NK-92 (cell line): ENCODE results near the gene ARHGEF10L.

Experiments used
- DNase-seq: peaks from one replicate; lab custom pipeline; 2025; ENCODE audit not compliant: unreplicated experiment; lab: John Stamatoyannopoulos, UW

The ARHGEF10L gene

DNA sequence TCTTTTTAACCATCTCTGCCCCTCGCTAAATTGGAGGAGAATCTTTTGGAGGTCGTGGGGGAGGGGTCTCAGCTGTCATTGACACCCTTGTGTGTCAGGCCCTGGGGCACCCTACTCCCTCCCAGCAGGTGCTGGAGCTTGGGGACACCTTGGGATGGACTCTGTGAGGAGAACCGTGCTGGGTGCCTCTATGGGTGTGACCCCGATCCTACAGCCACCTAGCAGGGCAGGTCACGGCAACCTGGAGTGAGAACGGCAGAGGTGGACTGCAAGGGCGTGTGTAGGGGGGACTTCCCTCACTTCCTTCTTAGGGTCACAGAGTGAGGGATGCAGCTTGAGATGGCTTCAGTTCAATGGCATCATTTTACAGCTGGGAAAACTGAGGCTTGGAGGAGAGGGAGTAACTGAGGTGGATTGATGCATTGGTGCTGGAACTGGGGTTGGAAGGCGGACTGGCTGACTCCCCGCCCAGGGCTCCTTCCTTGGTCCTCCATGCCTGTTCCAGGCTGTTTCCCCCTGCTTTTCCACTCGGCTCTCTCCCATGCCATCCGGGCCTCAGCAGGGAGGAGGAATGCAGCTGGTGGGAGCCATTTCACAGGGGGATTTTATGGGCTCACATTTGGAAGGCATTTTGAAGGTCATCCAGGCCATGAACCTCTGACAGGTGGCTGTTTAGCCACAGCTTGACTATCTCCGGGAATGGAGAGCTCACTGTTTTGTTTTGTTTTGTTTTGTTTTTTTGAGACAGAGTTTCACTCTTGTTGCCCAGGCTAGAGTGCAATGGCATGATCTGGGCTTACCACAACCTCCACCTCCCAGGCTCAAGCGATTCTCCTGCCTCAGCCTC, 18.8 kb upstream of the ARHGEF10L start:
- DNase-seq = no peak

DNA sequence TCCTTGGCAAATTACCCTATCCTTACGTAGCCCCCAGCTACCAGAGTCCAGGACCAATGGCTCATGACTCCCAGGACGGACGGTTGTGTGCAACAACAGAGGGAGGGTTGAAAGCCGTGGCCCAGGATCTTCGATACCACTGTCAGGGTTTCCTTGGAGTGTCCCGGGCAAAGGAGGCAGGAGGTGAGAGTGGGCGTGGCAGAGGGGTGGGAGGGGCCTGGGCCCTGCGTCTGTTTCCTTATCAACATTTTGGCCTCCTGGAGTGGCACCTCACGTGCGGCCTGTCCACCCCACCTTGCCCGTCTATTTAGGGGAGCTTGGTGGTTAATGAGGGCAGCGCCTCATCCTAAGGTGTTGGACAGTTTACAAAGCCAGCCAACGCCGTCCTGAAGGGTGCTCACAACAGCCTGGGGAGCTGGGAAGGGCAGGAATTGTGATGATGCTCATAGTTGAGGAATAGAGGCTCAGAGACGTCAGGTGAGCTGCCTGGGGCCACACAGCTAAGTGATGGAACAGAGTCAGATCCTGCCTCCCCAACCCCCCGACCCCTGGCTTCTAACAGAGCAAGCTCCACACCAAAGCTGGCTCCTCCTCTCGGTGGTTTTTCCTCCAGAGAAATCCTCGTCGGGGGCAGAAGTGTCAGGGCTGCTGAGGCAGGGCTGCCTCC, 17.4 kb upstream of the ARHGEF10L start:
- no peak for DNase-seq

DNA sequence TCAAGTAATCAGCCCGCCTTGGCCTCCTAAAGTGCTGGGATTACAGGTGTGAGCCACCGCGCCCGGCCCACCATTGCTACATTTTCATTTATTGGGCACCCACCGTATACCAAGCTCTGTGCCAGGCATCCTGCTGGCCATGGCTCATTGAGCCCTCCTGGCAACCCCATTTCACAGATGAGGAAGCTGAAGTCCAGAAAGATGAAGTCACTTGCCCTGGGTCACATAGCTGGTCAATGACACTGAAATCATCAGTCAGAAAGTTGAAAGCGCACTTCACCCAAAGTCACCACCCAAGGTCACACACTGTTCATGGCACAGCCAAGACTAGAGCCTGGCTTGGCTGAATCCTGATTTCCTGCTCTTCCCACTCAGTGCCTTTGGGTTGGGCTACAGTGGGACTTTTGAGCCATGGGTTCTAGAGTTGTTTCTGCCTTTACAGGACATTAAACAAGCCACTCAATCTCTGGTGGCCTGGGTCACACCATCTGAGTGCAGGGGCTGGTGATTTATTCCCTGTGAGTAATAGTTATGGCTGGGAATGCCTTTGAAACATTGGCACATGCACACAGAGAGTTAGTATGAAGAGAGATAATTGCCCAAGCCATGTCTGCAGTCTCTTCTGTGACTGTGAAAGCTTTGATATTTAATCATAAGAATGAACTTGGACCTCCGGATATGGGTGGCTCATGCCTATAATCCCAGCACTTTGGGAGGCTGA, 16.0 kb upstream of the ARHGEF10L start:
- DNase-seq = no peak

DNA sequence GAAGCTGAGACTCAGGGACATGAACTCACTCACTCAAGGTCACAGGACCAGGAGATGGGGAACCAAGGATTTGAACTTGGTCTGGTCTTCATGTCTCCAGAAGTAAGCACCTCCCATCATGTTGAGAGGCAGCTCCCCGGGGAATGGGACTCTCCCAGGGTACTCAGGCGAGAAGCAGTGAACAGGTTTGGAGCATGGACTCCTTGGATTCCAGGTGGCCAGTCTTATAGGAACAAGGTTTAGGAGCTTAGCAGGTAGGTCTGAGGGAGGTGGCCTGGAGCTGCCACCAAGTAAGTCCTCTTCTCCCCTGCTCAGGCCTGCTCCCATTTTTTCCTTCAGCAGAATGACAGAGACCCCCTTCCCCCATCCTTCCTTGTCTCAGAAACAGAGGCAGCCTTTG, 14.9 kb upstream of the ARHGEF10L start:
- DNase-seq = no peak

DNA sequence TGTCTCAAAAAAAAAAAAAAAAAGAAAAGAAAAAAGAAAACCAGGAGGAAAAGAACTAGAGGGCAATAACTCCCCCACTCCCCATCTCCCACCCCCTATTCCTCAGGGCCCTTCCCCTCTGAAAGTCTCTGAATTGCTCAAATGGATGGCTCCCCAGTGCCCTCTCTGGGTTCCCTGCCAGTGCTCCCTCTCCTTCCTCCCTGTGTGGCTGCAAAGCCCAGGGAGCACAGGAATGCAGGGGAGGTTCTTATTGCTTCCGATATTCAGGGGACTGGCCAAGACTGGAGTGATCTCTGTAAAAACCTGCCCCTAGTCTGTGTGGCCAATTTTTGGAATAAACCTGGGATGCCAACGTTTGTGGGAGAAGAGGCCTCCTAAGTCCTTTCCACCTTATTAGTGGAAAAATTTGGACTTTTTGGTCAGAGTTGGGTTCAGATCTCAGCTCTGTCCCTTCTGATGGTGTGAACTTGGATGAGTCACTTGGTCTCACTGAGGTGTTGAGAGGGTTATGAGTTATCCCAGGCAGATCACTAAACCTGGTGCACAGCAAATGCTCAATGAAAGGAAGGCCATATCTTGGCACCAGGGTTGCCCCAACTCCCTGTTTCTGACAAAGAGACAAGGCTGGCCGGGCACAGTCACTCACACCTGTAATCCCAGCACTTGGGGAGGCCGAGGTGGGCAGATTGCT, 13.4 kb upstream of the ARHGEF10L start:
- DNase-seq = no peak

DNA sequence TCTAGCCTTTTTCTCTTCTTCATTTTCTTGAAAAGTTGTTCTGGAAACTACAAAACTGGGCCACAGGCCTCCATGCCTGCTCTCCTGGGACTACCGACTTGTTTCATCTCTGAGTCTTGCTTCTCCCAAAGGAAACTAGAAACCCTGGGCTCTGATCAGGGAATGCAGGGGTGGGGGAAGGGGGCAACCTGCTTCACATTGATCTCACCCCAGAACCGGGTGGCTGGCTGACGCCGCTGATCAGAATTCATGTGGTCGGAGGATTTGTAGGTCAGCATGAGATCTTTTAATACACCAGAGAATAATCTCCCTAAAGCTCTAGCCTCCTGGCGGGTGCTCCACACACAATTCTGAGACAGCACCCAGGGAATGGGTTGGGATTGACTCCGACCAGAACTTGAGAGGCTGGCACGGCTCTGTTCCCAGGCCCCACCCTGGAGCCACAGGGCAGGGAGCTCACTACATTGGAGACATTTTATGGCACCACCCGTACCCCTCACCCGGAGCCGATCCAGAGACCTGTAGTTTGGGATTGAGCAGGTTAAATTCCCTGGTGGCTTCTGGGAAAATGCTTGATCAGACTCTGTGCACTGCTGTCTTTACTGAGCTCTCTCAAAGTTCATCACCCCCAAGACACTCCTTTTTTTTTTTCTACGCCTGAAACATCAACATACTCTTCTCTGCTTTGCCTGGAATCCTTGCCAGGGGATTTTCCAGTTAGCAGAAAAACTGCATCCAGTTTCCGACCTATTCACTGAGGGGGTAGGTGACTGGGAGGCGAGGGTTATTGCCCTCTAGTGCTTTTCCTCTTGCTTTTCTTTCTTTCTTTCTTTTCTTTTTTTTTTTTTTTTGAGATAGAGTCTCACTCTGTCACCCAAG, 12.2 kb upstream of the ARHGEF10L start:
- DNase-seq = no peak

DNA sequence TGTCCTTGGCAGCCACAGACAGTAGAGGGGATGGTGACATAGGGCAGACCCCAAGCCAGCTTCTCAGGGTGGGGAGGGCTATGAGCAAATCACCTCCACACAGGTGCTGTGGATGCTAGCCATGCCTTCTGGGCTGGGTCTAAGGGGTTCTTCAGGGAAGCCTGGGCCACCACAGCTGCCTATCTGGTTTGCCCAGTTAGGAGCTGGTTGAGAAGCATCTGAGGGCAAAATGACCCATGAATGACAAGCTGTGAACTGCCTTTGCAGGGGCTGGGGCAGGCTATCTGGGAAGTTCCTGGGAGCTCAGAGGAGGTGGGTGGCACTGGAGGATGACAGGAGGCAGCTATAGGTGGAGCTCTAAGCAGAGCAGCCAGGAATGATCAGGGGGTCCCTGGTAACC, 10.1 kb upstream of the ARHGEF10L start:
- no peak for DNase-seq

DNA sequence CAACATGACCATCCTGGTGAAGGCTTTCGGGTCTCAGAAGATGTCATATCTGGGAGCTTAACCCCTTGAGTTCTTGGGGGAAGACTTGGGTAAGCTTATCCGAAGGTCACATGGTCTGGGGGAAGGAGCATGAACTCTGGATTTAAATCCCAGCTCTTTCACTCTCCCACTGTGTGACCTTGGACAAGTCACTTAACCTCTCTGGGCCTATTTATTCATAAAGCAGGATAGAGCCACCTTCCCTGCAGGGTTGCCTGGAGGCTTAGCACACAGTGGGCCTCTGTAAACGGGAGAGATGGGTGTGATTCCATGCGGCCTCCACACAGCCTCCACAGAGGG, 8.2 kb upstream of the ARHGEF10L start:
- DNase-seq = no peak

DNA sequence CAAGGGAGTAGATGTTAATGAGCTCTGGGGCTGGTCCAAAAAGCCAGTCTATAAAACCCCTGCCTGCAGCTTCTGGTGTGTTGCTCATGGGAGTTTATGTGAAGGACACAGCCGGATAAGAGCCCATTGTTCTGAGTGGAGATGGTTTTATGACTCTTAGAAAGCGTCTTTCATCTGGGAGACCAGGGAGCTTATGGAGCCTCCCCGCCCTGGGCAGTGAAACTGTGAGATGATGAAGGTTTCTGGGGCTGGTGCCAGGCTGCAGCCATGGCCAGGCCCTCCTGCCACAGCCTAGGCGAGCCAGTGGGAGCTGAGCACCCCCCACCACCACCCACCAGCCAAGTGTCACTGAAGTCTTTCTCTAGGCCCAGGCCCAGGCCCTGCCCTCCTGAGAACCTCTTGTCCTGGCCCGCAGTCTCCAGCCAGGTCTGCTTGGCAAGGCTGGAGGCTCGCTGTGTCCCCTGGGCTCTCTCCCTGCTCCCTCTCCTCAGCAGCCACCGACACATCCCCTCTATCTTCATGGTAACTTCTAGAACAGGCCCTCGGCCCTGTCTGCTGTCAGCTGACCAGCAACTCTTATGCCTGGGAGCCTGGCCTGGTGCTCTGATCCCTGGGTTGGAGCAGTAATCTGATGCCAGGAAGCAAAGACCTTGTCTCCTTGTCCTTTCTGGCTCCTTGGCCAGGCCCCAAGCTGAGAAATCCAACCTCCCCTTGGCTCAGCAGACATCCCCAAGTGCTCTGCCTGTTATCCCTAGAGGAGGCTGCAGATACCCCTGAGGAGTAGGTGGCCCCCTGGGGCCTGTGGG, 7.6 kb upstream of the ARHGEF10L start:
- no peak for DNase-seq

DNA sequence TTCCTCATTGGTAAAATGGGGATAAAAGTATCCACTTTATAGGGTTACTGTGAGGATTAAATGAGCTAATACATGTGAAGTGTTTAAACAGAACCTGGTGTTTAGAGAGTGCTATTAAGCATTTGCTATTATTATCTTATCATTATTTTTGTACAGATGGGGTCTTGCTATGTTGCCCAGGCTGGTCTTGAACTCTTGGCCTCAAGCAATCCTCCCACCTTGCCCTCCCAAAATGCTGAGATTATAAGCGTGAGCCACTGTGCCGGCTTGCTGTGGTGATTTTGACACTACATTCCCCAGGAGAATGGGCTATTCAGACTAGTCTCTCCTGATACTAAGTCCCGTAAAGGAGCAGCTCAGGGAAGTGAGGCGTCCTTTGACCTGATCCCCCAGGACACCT, 6.3 kb upstream of the ARHGEF10L start:
- DNase-seq = no peak

DNA sequence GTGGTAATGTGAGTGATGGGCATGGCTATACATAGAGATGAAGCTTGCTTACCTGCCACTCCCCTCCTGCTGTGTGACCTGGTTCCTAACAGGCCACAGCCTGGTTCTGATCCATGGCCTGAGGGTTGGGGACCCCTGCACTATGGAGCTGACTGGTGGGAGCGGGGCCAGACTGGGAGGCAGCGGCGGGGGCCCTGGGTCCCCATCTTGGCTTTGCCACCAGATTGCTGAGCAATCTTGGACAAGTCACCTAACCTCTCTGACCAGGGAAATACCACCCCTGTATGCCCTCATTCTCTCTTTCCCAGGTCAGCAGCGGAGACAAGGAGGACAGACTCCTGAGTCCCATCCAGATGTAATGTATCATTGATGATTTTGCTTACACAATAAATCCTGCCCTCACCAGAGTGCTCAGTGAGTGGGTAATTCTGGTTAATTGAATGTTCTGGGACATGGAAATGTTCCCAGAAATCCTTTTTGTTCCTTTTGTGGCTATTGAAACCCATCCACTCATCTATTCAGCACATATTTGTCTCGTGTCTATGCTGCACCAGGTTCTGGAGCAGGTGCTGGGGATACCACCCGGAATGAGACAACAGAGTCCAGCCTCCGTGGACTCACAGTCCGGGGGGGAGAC, 4.1 kb upstream of the ARHGEF10L start:
- DNase-seq = no peak

DNA sequence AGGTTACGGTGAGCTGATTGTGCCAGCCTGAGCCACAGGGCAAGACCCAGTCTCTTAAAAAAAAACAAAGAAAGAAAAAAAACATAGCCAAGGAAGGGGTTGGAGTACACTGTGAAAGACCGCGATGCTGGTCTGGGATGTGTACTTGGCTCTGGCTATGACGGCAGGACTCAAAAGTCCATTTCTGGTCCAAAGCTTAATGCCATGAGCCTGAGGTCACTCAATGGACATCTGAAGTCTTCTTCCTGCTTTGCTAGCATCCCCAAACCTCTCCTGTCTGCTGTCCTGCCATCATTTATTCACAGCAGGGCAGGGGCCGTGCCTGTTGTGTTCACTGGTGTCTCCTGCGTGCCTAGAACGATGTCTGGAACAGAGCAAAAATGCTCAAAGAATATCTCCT, 1.5 kb upstream of the ARHGEF10L start:
- no peak for DNase-seq

DNA sequence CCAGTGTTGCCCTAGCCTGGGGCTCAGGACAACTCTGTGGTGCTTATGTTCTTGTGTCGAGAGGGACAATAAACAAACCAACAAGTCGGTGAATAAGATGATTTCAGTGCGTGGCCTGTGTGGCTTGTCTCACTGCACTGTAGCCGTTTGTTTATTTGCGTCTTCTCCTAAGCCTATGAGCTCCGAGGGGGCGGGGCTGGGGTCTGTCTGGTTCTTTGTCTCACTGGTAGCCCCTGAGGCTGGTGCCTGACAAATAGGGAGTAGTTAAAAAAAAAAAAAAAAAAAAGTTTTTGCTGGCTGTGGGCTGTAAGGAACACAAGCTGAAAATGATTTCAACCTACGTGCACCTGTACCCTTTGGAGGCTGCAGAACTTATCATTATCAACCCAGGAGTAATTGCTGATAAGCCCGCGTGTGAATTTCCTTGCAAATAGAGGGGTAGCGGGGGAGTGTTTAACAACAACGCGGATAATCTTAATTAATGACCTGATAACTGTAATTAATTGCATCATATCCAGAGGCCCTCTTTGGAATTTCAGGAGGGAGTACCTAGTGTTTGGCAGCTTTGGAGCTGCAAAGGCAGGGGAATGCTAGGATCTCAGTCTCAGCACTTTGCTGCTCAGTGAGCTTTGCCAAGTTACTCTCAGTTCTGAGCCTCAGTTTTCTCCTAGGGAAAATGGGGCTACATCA, 925 bp upstream of the ARHGEF10L start:
- no peak for DNase-seq

DNA sequence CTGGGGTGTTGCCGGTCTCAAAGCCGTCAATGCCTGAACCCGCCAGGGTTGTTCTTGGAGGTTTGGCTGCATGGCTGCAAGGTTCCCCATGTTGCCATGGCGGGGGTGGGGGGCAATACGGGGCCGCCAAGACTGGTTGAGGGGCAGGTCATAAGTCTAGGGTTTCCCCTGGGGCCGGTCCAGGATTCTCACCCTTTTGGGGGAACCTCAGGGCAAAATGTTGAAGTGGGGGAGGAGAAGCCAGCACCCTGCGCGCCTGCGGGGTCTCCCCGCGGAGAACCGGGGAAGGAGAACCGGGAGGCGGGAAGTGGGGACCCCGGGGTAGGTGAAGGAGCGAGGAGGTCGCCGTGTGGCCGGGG, 401 bp upstream of the ARHGEF10L start:
- DNase-seq = no peak

DNA sequence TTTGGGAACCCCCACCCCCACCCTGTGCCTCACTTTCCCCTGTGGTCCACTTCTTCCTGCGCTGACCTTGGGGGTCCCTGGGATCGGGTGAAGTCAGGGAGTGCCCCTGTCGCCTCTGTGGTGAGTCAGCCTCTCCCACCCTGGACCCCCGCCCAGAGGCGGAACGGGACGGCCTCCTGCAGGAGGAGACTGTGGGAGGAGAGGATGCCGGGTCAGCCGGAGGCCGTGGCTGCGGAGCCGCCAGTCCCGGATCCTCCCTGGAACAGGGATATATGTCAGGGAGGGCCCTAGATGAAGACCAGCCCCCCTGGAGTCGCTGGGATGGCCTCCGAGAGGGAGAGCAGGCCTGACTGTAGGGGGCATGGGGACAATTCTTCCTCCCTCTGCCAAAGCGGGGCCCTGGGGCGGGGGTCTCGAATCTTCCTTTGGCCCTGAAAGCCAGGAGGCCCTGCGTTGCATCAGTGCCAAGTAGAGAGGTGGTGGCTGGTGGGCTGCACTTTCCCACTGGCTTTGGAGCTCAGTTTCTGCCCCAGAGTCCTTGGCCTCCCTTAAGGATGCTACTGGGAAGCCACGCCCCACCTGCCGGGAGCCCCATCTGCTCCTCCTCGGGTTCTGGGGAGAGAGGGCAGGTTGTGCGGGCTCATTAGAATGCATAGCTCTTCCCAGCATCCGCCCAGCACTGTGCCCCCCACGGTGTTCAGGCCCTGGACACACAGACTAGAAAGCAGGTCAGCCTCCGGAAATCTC, 930 bp downstream of the ARHGEF10L start:
- DNase-seq = no peak

DNA sequence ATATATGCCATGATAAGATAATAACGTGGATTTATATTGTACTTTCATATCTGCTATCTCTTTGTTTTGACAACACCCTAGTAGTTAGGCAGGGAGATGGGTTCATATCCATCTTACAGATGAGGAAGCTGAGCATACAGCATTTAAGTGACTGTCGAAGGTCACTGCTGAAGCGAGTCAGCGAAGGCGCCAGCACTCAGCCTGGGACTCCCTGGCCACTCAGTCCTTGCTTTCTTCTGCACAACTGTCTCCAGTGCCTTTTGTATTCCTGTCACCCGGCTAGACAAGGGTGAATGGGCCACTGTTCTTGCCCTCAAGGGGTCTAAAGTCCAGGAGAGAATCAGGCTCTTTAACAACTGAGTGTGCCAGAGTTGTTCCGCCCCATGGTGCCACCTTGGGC, 3.1 kb downstream of the ARHGEF10L start:
- DNase-seq = no peak

DNA sequence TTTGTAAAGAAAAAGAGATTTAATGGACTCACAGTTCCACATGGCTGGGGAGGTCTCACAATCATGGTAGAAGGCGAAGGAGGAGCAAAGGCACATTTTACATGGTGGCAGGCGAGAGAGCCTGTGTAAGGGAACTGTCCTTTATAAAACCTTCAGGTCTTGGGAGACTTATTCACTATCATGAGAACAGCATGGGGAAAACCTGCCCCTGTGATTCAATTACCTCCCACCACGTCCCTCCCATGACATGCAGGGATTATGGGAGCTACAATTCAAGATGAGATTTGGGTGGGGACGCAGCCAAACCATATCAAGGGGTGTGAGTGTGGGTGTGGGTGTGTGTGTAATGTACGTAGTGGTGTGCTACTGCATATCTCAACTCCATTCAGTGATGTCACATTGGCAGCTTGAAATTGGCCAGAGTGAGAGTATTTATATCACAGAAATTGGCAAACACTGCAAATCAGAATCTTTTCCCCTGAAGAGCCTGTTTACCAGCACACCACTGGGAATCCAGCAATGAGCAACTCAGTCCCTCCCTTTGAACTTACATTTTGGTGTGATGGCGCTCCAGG, 5.4 kb downstream of the ARHGEF10L start:
- DNase-seq = no peak

DNA sequence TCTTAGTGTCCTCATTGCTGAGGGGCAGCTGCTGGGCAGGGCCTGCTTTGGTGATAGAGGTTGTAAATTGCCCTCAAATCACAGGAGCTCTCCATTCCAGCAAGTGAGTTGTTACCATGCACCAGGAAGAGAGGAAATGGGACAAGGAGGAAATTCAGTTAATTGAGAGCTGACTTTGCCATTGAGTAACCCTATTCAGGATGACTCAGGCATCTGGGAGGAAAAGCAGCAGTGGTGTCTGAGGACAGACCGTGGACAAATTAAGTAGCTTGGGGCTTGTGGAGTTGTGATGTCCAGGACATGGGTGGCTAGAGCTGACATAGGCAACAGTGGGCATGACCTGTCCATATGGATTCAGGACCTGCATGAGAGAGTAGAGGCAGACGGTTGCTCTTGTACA, 5.9 kb downstream of the ARHGEF10L start:
- DNase-seq = no peak
